Activated CD4-positive, alpha-beta T cell treated with anti-CD3 and anti-CD28 coated beads, Interleukin-2, amount 10 ng/mL, durations not matched to agents 24 days and 14 days (primary cell): ENCODE data around the gene RHOBTB3. TPM values are rescaled to one million over a fixed set of nuclear protein-coding genes. Genes with fewer than 3 reads are reported as not detected.
"Not testable (repeated sequence)": the region's sequence is repeated elsewhere in the genome, so short reads cannot be mapped to it uniquely, and the experiment has no call there.

Source experiments
- DNase-seq: peaks from one replicate; pipeline ENCODE4 v3.0.0; 2022
- H3K27ac Mint-ChIP-seq: one replicate; pipeline ENCODE4 v1.8.0; 2022; ENCODE audit warnings: mild to moderate bottlenecking, mixed read lengths
- H3K27me3 Mint-ChIP-seq: one replicate; pipeline ENCODE4 v1.8.0; 2022; ENCODE audit warnings: mixed read lengths
- H3K36me3 Mint-ChIP-seq: one replicate; pipeline ENCODE4 v1.8.0; 2022; ENCODE audit warnings: low read depth, mild to moderate bottlenecking, mixed read lengths
- H3K4me1 Mint-ChIP-seq: one replicate; pipeline ENCODE4 v1.8.0; 2021; ENCODE audit warnings: mixed read lengths
- H3K4me3 Mint-ChIP-seq: one replicate; pipeline ENCODE4 v1.8.0; 2022; ENCODE audit warnings: mild to moderate bottlenecking, moderate library complexity, mixed read lengths
- H3K9me3 Mint-ChIP-seq: one replicate; pipeline ENCODE4 v1.8.0; 2021; ENCODE audit warnings: mixed read lengths
- intact Hi-C: fragments of 100-400 bp; cut with micrococcal nuclease; formaldehyde crosslinking; loops from one replicate; pipeline ENCODE4 v1.15.1; 2023
- total RNA-seq: library from RNA; stranded (reverse); gene quantifications from 2 replicates; pipeline ENCODE4 v1.2.3, GENCODE V29; 2022

The RHOBTB3 gene
- total RNA-seq, 1 donor from 2014 or later: 0.37 TPM

DNA sequence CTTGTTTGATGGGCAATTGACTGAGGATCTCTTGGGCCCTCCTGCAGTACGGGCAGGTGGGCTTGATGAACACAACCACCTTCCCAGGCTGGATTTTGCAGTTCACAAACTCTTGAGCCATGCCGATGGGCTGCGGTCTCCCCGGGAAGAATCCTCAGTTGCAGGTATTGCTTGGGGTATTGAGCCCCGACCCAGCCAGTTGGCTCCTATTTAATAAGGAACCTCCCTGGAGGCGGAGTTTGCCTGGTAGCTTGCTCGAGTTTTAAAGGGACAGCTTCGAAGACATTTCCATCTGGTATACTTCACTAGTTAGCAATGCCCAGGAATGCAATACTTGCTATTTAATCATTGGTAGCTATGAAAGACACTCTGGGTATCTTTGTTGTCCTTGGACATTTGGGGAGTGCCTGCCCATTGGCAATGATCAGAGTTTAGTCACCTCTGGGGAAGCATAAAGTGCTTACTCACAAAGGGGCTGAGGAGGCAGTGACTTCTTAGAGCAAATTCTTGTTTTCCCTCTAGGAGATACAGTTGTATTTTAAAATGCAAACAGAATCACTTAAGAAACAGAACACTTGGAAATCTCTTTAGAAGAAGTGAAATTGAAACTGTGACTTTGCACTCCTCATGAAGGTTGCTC lies 91.5 kb downstream of the RHOBTB3 start, which contains the start of gene GLRX:
Gene GLRX (minus strand): TSS at position 185 of the 640 bp plus-strand sequence. CDS start 64 bp downstream, at position 121.
- intact Hi-C loops: loop anchor here (1.0 to 10.0 kb wide), 7 partner anchors 14 to 1112 kb away; partner anchors contain the start of genes CAST, LNPEP and SKIC3
- Mint-ChIP-seq H3K27me3 (no peaks in the 10 kb centered on the region), H3K9me3 (no peaks in the 10 kb centered on the region), H3K4me1 (peaks cover 64% of the 10 kb centered on the region), H3K36me3 (no peaks in the 10 kb centered on the region), H3K4me3 (peak within 1 kb of the TSS; percentile 91), H3K27ac (peak within 1 kb of the TSS; percentile 86)
- peak; percentile 91 for DNase-seq

DNA sequence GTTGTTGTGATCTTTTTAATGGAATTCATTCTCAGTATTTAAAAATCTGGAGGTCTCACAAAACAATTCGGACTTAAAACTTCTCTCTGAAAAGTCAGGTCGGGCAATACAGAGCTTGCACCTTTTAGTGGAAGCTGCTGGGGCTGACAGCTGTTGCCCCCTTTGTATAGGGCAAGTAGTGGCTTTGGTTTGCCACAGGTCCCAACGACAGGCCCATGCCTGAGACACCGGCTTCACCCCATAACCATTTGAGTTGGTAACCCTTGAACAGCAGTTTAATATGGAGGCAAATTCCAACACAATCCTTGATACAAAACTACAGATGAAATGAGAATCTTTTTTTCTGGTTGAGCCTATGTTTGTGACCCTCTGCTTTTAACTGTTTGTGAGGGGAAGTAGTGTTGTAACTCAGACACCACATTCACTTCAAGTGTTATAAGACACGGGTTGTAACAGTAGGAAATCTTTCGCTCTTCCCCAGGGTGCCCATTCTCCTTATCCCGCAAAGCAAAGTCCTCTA lies 92.1 kb downstream of the RHOBTB3 start:
- H3K9me3 Mint-ChIP-seq: no peaks in the 10 kb centered on the region
- intact Hi-C loops: loop anchor here (5.0 to 10.0 kb wide), 4 partner anchors 106 to 1112 kb away; partner anchors contain the start of genes CAST, LNPEP and SKIC3
- H3K27ac Mint-ChIP-seq: peak overlapping the region; percentile 86
- peak; percentile 67 for DNase-seq
- H3K27me3 Mint-ChIP-seq: no peaks in the 10 kb centered on the region
- no peaks in the 10 kb centered on the region for H3K36me3 Mint-ChIP-seq
- H3K4me3 Mint-ChIP-seq: peak overlapping the region; percentile 91
- peaks cover 63% of the 10 kb centered on the region for H3K4me1 Mint-ChIP-seq

DNA sequence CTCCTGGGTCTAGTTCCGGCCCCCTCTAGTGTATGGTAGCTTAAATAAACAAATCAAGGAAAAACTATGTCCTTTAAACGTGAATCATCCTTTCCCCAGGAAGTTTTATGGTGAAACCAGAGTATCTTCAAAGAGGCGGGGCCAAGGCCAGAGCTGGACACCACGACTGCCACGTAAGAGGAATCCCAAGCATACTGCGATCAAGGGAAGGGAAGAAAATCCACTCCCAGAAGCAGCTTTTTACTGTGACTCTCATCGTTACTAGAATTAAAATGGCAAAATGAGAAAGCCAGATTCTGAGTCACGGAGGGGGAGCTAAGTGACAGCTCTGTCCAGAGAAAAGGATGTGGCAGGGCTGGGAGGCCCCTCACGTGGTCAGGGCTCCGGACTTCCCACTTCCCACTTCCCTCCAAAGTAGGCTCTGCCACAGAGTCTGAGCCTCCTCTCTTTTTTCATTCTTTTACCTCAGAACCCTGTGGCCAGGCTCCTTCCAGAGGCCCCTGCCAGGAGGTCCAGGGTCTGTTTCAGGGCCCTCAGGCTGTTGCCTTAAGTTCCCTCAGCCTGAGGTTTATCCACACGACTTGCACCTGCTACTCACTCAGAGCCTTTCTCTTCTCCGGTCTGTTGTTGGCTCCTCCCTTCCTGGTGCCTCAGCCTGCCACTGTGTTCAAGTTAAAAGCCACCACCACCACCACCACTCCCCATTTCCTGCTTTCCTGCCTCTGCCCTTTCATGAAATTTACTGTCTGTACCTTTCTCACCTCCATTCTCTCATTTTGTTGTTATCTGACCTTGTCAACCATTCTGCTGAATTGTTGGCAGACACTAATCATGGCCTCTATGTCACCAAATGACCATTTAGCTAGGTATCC lies 92.8 kb downstream of the RHOBTB3 start:
- peak; percentile 90 for DNase-seq
- H3K4me3 Mint-ChIP-seq: peak overlapping the region; percentile 91
- intact Hi-C loops: loop anchor here (1.0 to 10.0 kb wide), 5 partner anchors 10 to 1111 kb away; partner anchors contain the start of genes CAST, LNPEP and SKIC3
- no peaks in the 10 kb centered on the region for H3K36me3 Mint-ChIP-seq
- H3K9me3 Mint-ChIP-seq: no peaks in the 10 kb centered on the region
- peaks cover 56% of the 10 kb centered on the region for H3K4me1 Mint-ChIP-seq
- no peaks in the 10 kb centered on the region for H3K27me3 Mint-ChIP-seq
- H3K27ac Mint-ChIP-seq: peak overlapping the region; percentile 86

DNA sequence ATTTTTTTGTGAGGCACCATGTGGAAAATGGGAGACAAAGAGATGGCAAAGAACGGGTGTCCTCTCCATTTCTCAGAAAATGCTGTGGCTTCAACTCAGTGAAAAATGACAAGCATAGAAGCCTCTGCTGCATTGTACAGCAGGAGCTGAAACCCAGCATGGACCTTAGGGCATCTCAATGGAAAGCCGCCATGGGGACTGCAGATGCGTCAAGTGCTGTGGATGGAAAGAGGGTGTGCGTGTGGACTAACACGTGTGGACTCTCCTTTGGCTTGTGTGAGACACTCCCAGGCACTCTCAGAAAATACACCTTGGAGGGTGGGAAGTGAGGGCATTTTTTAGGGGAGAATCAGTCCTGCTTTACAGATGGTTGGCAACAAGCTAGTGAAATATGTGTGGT lies 93.6 kb downstream of the RHOBTB3 start:
- Mint-ChIP-seq H3K27ac (peak overlapping the region; percentile 86), H3K27me3 (no peaks in the 10 kb centered on the region), H3K4me3 (peak overlapping the region; percentile 91), H3K36me3 (no peaks in the 10 kb centered on the region), H3K4me1 (peaks cover 54% of the 10 kb centered on the region), H3K9me3 (no peaks in the 10 kb centered on the region)
- intact Hi-C loops: loop anchor here (1.0 to 10.0 kb wide), 5 partner anchors 10 to 1110 kb away; partner anchors contain the start of genes CAST, LNPEP and SKIC3
- no peak for DNase-seq

- Mint-ChIP-seq H3K27me3 (no peaks in the 10 kb centered on the region), H3K9me3 (no peaks in the 10 kb centered on the region), H3K4me1 (peaks cover 54% of the 10 kb centered on the region), H3K4me3 (no peak overlapping the region), H3K36me3 (no peaks in the 10 kb centered on the region), H3K27ac (peak overlapping the region; percentile 38)
- DNase-seq: no peak
- intact Hi-C loops: loop anchor here (10.0 kb wide), 1 partner anchor 1109 kb away; the partner anchor contains the start of gene LNPEP
Observed at GRCh38 chr5:95825495-95825894, 94.4 kb downstream of the RHOBTB3 start.

DNA sequence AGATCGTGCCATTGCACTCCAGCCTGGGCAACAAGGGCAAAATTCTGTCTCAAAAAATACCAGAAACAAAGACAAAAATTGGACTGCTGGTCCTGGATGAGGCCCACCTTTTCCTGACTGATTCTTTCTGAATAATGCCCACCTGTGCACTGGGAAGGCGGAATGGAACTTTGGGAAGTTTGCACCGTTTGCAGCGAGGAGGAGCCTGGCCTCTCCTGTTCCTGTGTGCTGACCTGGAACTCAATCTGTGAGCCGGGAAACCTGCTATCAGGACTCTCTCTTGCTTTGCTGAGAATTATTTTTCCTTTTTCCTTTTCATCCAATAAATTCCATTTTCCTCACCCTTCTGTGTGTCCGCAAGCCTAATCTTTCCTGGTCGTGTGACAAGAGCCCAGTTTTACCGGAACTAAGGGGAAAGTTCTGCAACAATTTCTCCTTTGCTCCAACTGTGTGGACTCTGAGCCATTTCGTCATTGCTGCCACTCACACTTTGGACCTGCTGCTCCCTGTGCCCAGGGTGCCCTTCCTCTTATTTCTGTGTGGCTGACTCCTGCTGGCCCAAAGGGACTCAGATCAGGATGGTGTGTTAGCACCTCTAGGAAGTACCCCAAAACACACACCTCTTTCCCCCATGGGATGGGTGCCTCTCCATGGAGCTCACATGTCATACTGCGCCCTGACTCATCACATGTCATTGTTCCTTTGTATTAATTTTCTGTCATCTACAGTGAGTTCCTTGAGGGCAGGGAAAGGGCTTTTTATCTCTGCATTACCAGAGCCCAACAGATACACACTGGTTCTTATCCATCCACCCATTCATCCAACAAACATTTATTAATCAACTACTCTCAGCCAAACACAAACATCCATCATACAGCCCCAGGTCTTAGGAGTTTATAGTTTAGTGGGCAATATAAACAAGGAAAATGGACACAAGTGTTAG lies 96.1 kb downstream of the RHOBTB3 start:
- peaks cover 42% of the 10 kb centered on the region for H3K4me1 Mint-ChIP-seq
- no peaks in the 10 kb centered on the region for H3K36me3 Mint-ChIP-seq
- intact Hi-C loops: loop anchor here (10.0 kb wide), 1 partner anchor 1108 kb away; the partner anchor contains the start of gene LNPEP
- H3K9me3 Mint-ChIP-seq: no peaks in the 10 kb centered on the region
- H3K27ac Mint-ChIP-seq: no peak overlapping the region
- DNase-seq: no peak
- H3K27me3 Mint-ChIP-seq: no peaks in the 10 kb centered on the region
- no peak overlapping the region for H3K4me3 Mint-ChIP-seq

GRCh38 chr5:95827892-95828246 lies 96.7 kb downstream of the RHOBTB3 start:
- Mint-ChIP-seq H3K27ac (no peak overlapping the region), H3K4me1 (peaks cover 36% of the 10 kb centered on the region), H3K36me3 (no peaks in the 10 kb centered on the region), H3K27me3 (no peaks in the 10 kb centered on the region), H3K4me3 (no peak overlapping the region), H3K9me3 (no peaks in the 10 kb centered on the region)
- intact Hi-C loops: loop anchor here (10.0 kb wide), 1 partner anchor 1107 kb away; the partner anchor contains the start of gene LNPEP
- no peak for DNase-seq

DNA sequence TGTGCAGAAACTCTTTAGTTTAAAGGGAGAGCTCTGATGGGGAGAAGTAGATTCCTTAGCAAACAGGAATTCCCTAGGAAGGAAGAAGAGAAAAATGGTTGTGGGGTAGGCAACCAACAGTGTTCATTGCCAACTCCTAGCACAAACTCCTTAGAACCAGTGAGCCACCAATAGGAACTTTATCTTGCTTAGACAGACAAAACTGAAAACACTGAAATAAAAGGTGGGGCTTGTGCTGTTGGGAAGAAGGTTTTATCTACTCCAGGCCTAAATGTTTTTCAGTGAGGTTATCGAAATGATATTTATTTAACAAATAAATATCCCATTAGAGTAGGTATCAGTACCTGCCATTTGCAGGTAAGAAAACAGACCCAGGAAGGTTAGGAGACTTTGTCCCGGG lies 99.1 kb downstream of the RHOBTB3 start:
- intact Hi-C loops: no loop called here
- peaks cover 32% of the 10 kb centered on the region for H3K4me1 Mint-ChIP-seq
- H3K27ac Mint-ChIP-seq: no peak overlapping the region
- H3K4me3 Mint-ChIP-seq: no peak overlapping the region
- DNase-seq: no peak
- no peaks in the 10 kb centered on the region for H3K9me3 Mint-ChIP-seq
- H3K27me3 Mint-ChIP-seq: no peaks in the 10 kb centered on the region
- no peaks in the 10 kb centered on the region for H3K36me3 Mint-ChIP-seq

DNA sequence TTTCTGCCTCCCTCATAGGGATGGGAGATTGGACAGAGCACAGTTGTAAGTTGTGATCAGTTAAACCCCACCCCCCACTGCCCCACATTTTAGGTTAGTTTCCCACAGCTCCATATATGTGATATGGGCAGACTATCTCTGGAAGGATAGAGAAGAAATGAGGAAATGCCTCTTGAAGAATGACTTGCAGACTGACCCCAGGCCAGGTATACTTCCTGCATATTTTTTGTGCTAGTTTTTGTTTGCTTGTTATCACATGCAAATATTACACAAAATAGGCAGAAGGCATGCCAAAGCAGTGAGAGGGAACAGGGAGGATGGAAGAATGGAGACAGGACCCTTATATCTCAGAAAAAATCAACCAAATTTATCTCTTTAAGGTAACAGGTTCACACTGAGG lies 101.5 kb downstream of the RHOBTB3 start:
- Mint-ChIP-seq H3K4me1 (peaks cover 32% of the 10 kb centered on the region), H3K27me3 (no peaks in the 10 kb centered on the region), H3K36me3 (no peaks in the 10 kb centered on the region), H3K9me3 (no peaks in the 10 kb centered on the region), H3K27ac (no peak overlapping the region), H3K4me3 (no peak overlapping the region)
- no peak for DNase-seq
- intact Hi-C loops: no loop called here

GRCh38 chr5:95835682-95836385 lies 104.7 kb downstream of the RHOBTB3 start:
- no peaks in the 10 kb centered on the region for H3K9me3 Mint-ChIP-seq
- intact Hi-C loops: loop anchor here (1.0 to 2.0 kb wide), 2 partner anchors 7 to 189 kb away; partner anchors contain the start of gene RFESD

DNA sequence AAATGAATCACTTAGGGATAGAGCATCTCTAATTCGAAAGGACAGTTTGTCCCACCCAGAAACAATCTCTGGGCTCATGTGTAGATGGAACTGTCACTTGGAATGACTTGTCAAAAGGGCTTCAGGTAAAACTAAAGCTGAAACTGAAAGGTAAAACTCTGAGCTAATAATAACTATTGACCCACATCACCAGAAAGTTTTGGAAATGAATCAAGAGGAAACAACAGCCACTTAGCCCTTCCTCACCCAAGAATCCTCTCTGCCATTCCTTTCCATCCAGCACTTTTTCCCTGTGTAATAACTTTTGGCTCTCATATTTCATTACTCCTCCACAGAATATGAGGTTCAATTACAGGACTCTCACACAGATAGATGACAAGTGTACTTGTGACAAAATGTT lies 105.4 kb downstream of the RHOBTB3 start:
- H3K27ac Mint-ChIP-seq: no peak overlapping the region
- H3K27me3 Mint-ChIP-seq: no peaks in the 10 kb centered on the region
- no peaks in the 10 kb centered on the region for H3K36me3 Mint-ChIP-seq
- H3K4me1 Mint-ChIP-seq: peaks cover 31% of the 10 kb centered on the region
- intact Hi-C loops: no loop called here
- DNase-seq: no peak
- peak overlapping the region; percentile 19 for H3K4me3 Mint-ChIP-seq
- no peaks in the 10 kb centered on the region for H3K9me3 Mint-ChIP-seq

More at GRCh38 chr5:95835682-95836385, 104.7 kb downstream of the RHOBTB3 start:
- Mint-ChIP-seq H3K4me3 (peak overlapping the region; percentile 78), H3K27ac (peak overlapping the region; percentile 74), H3K27me3 (no peaks in the 10 kb centered on the region), H3K4me1 (peaks cover 31% of the 10 kb centered on the region), H3K36me3 (no peaks in the 10 kb centered on the region)
- DNase-seq: no peak

DNA sequence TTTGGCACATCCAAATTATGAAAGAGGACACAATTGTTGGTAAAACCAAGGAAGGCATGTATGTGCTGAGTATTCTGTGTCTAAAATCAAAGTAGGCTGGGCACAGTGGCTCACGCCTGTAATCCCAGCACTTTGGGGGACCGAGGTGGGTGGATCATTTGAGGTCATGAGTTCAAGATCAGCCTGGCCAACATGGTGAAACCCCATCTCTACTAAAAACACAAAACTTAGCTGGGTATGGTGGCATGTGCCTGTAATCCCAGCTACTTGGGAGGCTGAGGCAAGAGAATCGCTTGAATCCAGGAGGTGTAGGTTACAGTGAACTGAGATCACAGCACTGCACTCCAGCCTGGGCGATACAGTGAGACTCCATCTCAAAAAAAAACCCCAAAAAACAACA lies 105.8 kb downstream of the RHOBTB3 start:
- Mint-ChIP-seq H3K4me1 (peaks cover 30% of the 10 kb centered on the region), H3K4me3 (peak overlapping the region; percentile 19)
- H3K36me3 Mint-ChIP-seq, H3K27me3 Mint-ChIP-seq, intact Hi-C loops, DNase-seq, H3K27ac Mint-ChIP-seq, H3K9me3 Mint-ChIP-seq: not testable (repeated sequence)
